Ramos (cell line): Measurements from ENCODE around the gene RUNX3.
"Not testable (repeated sequence)": the region's sequence is repeated elsewhere in the genome, so short reads cannot be mapped to it uniquely, and the experiment has no call there.

Source experiments
- in situ Hi-C: fragments of 300-500 bp; cut with MboI; formaldehyde crosslinking; loops from one replicate; pipeline ENCODE4 v1.14.3; 2022; ENCODE audit warnings: low sequenced_read_pairs; ENCODE audit not compliant: unreplicated experiment

The RUNX3 gene

DNA sequence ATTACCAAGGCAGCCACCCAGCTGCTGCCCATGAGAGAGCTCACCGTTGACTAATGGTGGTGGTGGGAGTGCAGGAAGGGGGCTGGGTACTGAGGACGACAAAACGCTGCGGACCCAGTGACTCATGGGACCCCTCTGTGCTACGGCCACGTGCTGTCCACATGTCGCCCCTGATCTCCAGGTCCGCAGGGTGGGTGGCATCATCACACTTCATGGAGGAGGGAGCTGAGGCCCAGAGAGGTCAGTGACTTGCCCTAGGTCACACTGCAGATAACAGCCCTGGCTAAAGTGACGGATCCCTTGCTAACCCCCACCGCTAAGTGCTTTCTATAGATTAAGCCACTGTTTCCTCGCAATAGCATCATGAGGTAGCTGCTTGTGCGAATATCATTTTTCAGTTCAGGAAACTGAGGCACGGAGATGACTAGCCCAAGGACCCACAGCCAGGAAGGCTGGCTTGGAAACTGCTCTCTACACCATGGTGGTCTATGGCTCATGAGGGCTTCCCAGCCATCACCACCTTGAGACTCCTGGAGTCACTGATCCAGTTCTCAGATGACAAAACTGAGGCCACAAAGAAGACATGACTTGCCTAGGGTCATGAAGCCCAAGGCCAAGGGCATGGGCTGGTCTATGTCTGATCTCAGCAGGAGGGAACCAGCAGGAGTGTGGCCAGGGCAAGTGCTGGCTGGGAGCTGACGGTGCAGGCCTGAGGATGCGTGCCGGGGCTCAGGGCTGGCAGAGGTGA, 12.6 kb downstream of the RUNX3 start:
- in situ Hi-C loops, result no loop called here

DNA sequence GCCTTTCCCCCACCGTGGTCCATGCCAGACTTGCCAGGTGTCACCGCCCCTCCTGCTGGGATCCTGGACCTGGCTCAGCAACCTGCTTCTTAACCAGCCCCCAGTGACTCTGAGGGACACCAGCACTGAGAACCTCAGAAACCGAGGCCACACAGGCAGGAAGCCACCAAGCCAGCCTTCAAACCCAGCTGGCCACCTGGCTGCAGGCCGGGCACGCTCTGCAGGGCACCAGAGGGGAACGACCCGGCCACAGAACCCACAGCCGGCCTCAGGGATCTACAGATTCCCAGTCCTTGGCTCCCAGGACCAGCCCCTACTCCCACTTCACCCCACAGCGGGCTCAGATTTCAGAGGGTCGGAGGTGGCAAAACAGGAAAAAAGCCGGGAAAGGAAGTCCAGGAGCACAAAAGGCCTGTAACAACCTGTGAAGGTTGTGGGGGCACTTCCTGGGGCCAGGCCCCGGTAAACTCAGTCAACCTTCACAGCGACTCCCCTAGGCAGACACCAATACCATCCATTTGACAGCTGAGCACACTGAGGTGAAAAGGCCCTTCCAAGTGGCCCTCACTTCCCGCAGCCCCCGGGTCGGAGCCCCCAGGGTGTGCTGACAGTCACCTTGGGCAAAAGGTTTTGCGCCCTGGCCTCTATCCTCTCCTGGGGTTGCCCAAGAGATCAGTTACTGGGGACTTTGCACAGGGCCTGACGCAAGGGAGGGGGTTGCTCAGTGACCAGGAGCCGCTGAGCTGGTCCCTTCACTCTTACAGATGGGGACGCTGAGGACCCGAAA, 14.1 kb downstream of the RUNX3 start:
- in situ Hi-C loops, result no loop called here

DNA sequence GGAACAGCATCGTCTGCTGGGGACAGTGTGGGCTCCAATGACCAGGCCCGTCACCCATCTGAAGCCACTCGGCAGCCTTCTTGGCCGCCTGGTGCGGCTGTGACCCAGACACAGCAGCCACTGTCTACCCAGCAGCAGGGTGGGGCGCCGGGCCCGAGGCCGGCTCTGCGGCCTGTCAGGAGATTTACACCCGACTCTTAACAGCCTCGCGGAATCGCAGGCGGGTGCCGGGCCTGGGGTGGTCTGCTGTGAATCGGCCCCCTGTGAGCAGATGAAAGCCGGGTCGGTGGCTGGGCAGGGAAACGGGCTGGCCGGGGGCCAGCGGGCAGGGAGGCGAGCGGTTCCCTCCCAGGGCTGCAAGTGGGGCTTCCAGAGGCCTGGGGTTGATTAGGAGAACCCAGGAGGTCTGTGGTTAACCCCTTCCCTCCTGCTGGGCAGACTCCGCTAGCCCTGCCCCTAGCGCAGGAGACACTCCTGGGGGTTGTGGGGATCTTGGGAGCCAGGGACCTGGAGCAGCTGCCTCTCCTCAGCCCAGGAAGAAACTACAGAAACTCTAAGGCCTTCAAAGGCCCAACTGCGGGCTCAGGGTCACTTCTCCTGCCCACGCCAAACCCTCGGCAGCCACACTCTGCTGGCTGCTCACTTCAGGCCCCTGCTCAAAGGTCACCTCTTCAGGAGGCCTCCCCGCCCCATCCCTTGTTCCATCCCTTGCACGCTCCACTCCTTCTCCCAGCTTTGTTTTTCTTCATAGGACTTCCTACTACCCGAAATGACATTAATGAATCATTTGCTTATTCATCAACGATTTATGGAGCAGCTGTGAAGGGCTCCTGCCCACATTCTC, 15.6 kb downstream of the RUNX3 start:
- in situ Hi-C loops, result no loop called here

DNA sequence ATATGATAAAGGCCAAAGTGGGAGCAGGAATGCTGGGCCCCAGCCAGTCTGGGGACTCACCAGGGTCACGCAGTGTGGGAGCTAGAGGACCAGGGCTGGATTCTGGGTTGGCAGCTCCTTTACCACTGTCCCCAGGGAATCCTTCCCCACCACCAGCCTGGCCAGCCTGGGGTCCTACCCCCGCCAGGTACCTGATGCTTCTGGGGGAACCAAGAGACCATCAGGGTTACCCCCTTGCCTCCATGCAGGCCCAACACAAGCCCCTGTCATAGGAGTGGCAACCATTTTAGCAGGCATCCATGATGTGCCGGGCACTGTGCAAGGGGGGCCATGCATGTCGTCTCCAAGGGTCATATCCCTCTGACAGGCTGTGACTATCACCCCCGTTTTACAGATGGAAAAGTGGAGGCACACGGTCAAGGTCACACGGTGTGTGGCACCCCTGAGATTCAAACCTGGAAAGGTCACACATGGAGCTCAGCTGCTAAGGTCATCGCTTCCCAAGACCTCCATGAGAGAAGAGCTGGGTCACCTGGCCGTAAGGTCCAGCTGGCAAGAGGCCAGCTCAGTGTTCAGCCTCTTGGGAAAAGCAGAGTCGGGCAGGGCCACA, 16.4 kb downstream of the RUNX3 start:
- in situ Hi-C loops, result no loop called here

DNA sequence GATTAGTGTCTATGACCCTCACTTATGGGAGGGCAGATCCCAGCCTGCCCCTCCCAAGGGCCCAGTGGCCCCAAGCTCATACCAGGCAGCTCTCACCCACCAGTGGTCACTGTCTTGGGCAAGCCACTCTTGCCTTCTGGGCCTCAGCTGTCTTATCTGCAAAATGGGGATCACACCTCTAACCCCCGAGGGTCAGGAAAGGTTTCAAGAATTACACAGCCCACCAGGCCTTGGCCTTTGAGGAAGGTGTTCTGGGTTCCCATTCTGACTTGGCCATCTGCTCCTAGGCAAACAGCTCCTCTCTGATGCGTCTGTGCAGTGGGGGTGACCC, 16.8 kb downstream of the RUNX3 start:
- in situ Hi-C loops, result no loop called here

DNA sequence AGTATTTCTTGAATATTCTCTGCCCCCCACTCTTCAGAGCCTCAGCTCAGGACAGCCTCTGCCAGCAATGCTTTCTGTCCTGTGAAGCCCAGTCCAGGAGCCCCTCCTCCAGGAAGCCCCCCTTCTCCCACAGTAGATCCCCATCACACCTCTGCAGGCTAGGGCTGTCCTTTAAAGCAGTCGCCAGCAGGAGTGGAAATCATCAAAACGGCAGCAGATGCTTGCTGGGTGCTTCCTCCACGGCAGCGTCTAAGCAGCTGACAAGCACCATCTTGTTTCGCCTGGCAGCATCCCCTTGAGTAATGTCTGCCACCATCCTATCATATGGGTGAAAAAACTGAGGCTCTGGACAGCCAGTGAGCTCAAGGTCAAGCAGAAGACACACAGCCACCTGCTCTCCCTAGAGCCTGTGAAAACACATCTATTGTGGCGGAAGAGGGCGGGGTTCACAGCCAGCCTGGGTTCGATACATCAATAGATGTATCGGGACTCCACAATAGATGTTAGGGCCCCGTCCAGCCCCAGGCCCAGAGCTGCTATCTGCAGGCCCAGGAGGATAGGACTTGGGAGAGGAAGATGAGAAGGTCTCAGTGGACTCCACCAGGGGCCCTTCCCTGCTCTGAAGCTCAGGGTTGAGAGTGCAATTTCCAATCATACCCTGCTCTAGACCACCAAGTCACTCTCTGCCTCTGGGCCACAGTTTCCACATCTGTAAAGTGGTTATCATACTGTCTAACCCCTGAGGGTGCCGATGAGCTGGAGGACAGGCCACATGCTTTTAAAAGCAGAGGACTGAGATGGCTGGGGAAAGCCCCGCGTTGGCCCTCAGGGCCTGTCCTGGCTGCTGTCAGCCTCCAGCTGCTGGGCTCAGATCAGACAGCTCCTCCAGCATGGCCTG, 17.5 kb downstream of the RUNX3 start:
- in situ Hi-C loops, result no loop called here

DNA sequence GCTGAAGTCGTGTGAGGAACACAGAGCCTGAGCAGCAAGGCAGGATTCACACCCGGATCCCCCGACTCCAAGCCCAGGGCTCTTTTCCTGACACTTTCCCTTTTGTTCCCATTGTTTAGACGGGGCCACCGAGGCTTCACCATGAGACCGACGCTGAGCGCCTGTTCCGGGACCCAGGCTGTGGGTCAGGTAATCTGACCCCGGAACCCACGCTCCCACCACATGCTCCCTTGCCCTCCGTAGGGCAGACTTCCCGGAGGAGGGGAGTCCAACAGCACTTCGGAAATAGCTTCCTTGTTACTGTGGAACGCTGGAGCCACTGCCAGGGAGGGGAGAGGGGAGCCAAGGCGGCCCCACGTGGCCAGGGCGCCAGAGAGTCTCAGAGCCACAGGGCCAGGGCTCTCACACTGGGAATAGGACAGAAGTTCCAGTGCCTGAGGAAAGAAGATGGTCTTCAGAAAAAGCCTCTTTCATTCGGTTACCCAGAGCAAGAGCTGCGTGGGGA, 18.4 kb downstream of the RUNX3 start:
- in situ Hi-C loops, result no loop called here

DNA sequence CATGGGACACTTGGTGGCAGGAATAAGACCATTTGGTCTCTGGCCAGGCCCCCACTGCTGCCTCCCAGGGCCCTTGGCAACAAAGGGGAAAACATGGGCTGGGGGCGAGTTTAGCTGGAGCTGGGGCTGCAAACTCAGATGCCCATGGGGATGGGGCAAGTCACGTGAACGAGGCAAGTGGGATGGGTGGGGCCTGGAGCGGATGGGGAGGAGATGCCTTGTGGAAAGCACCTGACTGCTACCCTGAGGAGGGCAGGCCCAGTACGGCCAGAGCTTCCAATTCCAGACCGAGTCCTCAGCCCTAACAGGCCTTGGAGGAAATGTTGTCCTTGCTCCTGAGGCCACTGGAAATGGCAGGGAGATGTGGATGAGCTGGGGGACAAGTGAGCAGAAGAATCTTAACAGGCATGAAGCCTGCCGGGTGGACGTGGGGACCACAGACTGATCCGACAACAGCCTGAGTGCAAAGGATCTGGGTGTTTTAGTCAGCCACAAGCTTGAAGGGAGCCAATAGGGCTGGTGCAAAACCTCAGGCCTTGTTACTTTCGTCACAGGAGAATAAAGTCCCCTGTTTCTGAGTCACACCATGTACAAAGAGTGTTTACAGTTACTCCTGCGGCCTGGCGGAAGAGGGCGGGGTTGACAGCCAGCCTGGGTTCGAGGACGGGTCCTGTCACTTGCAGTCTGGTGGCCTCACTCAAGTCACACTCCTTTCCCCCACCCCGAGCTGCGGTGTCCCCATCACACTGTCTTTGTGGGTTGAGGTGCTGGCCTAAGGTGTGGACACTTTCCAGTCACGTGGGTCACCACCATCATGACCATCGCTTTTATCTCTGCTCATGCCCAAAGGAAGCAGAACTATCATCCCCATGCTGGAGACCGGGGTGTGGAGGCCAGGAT, 19.1 kb downstream of the RUNX3 start:
- in situ Hi-C loops, result no loop called here

DNA sequence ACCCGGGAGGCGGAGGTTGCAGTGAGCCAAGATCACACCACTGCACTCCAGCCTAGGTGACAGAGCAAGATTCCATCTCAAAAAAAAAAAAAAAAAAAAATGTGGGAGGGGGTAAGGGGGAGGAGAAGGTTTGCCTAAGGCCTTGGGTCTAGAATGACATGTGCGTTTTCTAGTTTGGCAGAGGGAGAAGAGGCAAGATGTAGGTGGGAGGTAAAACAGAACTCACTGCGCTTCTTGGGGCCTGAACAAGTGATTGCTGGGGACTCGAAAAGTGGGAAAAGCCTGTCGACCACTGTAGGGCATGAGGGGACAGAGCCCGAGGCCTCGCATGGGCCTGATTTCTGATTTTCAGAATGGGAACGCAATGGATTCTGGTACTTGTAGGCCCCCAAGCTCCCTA, 19.9 kb downstream of the RUNX3 start:
- in situ Hi-C loops, result no loop called here

DNA sequence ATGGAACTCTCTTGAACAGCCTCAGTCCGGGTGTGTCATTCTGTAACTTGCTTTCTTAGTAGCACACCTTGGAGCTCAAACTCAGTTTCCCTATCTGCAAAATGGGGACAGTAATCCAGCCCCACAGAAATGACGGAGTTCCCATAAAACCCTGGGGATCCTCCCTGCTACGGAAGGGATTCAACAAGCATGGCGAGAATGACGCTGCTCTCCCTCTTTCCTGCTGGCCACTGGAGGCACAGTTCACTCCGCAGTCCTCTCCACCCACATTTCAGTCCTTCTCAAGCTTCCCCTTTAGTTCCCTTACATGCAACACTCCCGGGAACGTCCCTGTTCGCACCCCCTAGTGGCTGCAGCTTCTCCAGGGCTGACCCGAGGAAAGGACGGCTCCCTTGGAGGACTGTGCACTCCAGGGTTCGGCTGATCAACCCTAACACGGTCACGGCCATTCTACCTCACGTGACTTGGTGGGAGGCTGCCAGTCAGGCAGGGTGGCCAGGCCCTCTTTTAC, 20.6 kb downstream of the RUNX3 start:
- in situ Hi-C loops, result no loop called here

DNA sequence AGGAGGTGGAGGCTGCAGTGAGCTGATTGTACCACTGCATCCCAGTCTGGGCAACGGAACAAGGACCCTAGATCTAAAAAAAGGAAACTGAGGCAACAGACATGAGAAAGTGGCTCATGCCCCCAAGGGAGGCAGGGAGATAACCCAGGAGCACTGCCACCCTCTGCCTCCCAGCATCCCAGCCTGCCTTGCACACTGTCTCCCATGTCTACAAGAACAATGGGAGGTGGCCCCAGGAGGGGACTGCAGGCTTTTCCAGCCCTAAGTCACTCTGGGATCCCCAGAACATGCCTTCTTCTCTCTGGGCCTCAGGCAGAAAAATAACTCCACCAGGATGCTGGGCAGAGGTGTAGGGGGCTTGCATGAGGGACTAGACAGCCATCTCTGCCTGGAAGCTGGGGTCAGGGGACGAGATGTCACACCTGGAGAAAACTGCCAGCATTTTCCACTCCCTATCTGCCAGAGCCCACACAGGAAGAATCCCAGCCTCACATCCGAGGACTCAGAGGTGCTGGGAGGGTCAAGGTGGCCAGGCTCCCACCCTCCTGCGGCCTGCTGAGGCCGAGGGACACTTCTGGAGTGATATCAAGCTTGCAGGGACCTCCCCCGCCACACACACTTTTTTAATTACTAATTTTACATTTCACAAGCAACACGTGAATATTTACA, 21.4 kb downstream of the RUNX3 start:
- in situ Hi-C loops, result no loop called here

DNA sequence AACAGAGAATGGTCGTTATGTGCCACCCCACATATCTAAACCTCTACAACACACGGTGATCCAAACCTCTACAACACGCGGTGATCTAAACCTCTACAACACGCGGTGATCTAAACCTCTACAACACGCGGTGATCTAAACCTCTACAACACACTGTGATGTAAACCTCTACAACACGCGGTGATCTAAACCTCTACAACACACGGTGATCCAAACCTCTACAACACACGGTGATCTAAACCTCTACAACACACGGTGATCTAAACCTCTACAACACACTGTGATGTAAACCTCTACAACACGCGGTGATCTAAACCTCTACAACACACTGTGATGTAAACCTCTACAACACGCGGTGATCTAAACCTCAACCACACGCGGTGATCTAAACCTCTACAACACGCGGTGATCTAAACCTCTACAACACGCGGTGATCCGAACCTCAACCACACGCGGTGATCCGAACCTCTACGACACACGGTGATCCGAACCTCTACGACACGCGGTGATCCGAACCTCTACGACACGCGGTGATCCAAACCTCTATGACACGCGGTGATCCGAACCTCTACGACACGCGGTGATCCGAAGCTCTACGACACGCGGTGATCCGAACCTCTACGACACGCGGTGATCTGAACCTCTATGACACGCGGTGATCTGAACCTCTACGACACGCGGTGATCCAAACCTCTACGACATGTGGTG, 22.3 kb downstream of the RUNX3 start:
- in situ Hi-C loops, result not testable (repeated sequence)

DNA sequence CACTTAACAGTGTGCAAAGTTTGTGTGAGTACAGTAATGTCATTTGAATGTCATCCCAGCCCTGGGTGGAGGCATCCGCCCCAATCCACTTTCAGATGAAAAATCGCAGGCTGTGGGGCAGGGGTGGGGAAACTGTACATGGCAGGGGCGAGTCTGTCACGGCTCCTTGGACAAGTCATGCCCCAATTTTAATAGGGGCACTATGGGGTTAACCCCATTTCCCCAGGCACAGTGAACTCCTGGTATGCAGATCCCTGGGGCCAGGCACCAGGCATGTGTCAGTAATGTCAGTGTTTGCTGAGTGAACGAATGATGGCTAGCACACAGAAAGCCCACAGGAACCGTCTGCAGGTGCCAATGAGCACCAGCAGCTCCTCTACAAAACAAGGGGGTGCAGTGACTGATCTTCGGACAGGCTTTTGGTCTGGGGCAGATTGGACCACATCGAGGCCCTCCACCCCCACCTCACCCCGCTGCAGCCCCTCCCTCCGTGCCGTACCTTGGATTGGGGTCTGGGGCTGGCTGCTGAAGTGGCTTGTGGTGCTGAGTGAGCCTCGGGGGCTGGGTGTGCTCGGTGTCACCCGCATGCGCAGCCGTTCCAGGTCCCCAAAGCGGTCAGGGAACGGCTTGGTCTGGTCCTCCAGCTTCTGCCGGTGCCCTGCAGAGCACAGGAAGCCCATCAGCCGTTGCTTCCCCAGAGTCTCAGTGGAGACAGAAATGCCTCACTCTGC, 23.2 kb downstream of the RUNX3 start:
- in situ Hi-C loops, result no loop called here

DNA sequence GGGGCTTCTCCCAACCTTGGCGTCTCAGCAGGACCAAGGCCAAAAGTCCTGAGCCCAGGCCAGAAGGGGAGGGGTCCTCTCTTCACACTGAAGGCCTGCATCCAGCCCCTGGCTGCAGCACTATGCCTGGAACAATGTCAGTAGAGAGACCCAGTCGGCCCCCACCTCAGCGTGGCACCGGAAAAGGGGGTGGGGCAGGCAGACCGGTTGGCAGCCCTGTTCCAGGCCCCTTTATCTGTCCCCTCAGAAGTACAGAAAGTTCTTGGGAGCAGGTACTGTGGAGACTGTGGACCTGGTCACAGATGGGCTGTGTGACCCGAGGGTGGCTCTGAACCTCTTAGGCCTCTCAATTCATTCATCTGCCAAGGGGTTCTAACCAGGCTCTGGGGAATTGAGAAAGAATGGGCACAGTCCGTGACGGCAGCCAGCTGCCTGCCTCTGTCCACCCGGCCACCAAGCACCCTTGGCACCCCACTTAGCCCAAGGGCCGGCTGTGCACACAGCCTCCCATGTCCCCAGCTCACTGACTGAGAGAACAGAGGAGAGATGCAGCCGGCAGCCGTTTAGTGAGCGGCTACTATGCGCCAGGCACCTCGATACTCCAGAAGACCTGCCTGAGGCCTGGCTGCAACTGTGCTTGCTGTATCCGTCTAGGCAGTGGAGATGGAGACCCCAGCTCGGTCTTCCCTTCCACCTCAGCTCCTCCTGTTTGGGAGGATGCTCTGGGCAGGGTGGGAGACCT, 23.9 kb downstream of the RUNX3 start:
- in situ Hi-C loops, result no loop called here

DNA sequence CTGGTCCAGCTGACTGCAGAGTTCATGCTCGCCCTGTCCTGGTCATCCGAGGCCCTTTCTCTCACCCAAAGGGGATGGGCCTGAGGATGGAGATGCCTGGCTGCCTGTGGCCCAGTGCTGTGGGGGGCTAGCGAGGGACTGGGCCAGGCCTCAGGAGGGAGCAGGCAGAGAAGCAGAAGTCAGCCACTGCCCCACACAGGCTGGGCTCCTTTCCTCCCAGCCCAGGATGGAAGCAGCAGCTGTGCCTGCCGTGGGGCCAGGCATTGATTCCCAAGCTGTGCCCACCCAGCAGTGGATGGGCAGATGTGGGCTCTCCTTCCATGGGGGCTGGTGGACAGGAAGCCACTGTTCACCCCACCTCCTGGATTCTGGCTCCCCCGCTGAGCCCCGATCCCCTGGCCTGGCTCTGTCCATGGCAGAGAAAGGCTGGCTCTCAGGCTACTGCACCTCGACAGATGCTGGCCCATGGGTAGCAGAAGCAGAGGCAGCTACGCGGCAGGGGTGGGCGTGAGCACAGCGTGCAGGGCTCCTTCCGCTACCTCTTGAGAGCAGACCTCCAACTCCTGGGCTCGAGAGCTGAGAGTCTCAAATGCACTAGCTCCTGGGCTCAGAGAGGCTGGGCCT, 24.6 kb downstream of the RUNX3 start:
- in situ Hi-C loops, result no loop called here
